Activated naive CD8-positive, alpha-beta T cell treated with anti-CD3 and anti-CD28 coated beads for 36 hours (primary cell): ENCODE data around the gene EEF1AKMT1. TPM values are rescaled to one million over a fixed set of nuclear protein-coding genes. Genes with fewer than 3 reads are reported as not detected.
"Not testable (repeated sequence)": the region's sequence is repeated elsewhere in the genome, so short reads cannot be mapped to it uniquely, and the experiment has no call there.

ENCODE experiments used
- DNase-seq: peaks from one replicate; pipeline ENCODE4 v3.0.0; 2021
- H3K27ac Mint-ChIP-seq: one replicate; pipeline ENCODE4 v1.8.0; 2022; ENCODE audit warnings: mild to moderate bottlenecking, moderate library complexity, mixed read lengths
- H3K27me3 Mint-ChIP-seq: one replicate; pipeline ENCODE4 v1.8.0; 2022; ENCODE audit warnings: mild to moderate bottlenecking, mixed read lengths
- H3K36me3 Mint-ChIP-seq: one replicate; pipeline ENCODE4 v1.8.0; 2021; ENCODE audit warnings: mild to moderate bottlenecking, mixed read lengths
- H3K4me1 Mint-ChIP-seq: one replicate; pipeline ENCODE4 v1.8.0; 2021; ENCODE audit warnings: mixed read lengths
- H3K4me3 Mint-ChIP-seq: one replicate; pipeline ENCODE4 v1.8.0; 2022; ENCODE audit warnings: mild to moderate bottlenecking, moderate library complexity, mixed read lengths
- H3K9me3 Mint-ChIP-seq: one replicate; pipeline ENCODE4 v1.8.0; 2022; ENCODE audit warnings: mixed read lengths
- total RNA-seq, 2 experiments: library from RNA; stranded (reverse); gene quantifications; one replicate each; pipeline ENCODE4 v1.2.3, GENCODE V29; 2021

Gene EEF1AKMT1
- total RNA-seq, 2 experiments from 2014 or later: 18.5 to 20.6 TPM

- H3K9me3 Mint-ChIP-seq: peaks cover 58% of the 10 kb centered on the region
- DNase-seq: no peak
- H3K4me3 Mint-ChIP-seq: no peak overlapping the region
- peaks cover 78% of the 10 kb centered on the region for H3K36me3 Mint-ChIP-seq
- H3K4me1 Mint-ChIP-seq: no peaks in the 10 kb centered on the region
- H3K27ac Mint-ChIP-seq: no peak overlapping the region
- no peaks in the 10 kb centered on the region for H3K27me3 Mint-ChIP-seq
These were observed 24.4 kb downstream of the EEF1AKMT1 start for GRCh38 chr13:20749377-20749776.

DNA sequence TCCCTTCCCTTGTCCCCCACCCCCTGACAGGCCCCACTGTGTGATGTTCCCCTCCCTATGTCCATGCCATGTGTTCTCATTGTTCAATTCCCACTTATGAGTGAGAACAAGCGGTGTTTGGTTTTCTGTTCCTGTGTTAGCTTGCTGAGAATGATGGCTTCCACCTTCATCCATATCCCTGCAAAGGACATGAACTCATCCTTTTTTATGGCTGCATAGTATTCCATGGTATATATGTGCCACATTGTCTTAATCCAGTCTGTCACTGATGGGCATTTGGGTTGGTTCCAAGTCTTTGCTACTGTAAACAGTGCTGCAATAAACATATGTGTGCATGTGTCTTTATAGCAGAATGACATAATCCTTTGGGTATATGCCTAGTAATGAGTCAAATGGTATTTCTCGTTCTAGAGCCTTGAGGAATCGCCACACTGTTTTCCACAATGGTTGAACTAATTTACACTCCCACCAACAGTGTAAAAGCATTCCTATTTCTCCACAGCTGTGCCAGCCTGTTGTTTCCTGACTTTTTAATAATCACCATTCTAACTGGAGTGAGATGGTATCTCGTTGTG lies 29.8 kb downstream of the EEF1AKMT1 start:
- not testable (repeated sequence) for H3K4me1 Mint-ChIP-seq, H3K27ac Mint-ChIP-seq, H3K27me3 Mint-ChIP-seq, H3K4me3 Mint-ChIP-seq, DNase-seq
- H3K36me3 Mint-ChIP-seq: peaks cover 57% of the 10 kb centered on the region
- peaks cover 22% of the 10 kb centered on the region for H3K9me3 Mint-ChIP-seq

DNA sequence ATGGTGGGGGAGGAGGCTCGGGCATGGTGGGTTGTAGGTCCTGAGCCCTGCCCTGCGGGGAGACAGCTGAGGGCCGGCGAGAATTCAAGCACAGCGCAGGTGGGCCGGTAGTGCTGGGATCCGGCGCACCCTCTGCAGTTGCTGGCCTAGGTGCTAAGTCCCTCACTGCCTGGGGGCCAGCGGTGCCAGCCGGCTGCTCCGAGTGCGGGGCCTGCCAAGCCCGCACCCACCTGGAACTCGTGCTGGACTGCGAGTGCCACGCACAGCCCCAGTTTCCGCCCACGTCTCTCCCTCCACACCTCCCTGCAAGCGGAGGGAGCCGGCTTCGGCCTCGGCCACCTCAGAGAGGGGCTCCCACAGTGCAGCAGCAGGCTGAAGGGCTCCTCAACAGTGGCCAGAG lies 33.7 kb downstream of the EEF1AKMT1 start:
- H3K4me1 Mint-ChIP-seq: no peaks in the 10 kb centered on the region
- peaks cover 5% of the 10 kb centered on the region for H3K9me3 Mint-ChIP-seq
- no peak overlapping the region for H3K4me3 Mint-ChIP-seq
- no peaks in the 10 kb centered on the region for H3K27me3 Mint-ChIP-seq
- peaks cover 37% of the 10 kb centered on the region for H3K36me3 Mint-ChIP-seq
- no peak for DNase-seq
- H3K27ac Mint-ChIP-seq: no peak overlapping the region

GRCh38 chr13:20738616-20739015 lies 35.1 kb downstream of the EEF1AKMT1 start:
- no peak for DNase-seq
- Mint-ChIP-seq H3K27me3 (no peaks in the 10 kb centered on the region), H3K36me3 (peaks cover 33% of the 10 kb centered on the region), H3K27ac (no peak overlapping the region), H3K9me3 (no peaks in the 10 kb centered on the region), H3K4me1 (no peaks in the 10 kb centered on the region), H3K4me3 (no peak overlapping the region)

GRCh38 chr13:20729633-20730585 lies 43.9 kb downstream of the EEF1AKMT1 start:
- H3K4me3 Mint-ChIP-seq: no peak overlapping the region
- H3K27ac Mint-ChIP-seq: no peak overlapping the region
- H3K36me3 Mint-ChIP-seq: peaks cover 16% of the 10 kb centered on the region
- DNase-seq: no peak
- H3K4me1 Mint-ChIP-seq: no peaks in the 10 kb centered on the region
- no peaks in the 10 kb centered on the region for H3K27me3 Mint-ChIP-seq
- H3K9me3 Mint-ChIP-seq: no peaks in the 10 kb centered on the region

DNA sequence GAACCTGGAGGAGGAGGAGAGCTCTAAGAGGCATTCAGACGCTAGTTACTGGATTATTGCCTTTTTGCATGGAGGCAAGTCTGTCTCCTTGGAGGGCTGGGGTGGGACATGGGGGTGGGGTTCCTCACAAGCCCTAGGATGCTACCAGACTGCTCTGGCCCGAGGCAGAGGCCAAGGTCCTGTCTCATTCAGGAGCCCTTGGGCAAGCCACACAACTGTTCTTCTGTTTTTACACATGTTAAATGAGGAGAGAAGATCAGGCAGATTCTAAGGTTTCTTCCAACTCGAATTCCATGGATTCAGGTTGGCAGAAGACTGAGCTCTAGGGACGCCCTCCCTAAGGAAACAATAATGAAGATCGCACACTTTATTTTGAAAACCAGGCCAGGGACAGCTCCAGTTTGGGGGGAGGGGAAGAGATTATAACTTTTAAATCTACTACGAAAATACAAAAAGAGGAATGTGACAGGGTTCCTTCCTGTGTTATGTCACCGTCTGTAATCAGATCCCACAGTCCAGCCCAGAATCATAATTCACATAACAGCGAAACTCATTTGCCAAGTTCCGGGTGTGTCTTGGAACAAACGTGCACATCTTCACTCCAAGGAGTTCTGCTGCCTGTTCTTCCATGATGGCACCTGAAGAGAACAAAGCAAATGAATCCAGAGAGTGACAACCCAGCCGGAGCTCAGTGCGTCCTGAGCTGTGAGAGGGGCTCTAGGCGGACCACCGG lies 45.0 kb downstream of the EEF1AKMT1 start:
- no peaks in the 10 kb centered on the region for H3K9me3 Mint-ChIP-seq
- H3K27ac Mint-ChIP-seq: no peak overlapping the region
- no peaks in the 10 kb centered on the region for H3K27me3 Mint-ChIP-seq
- DNase-seq: no peak
- H3K36me3 Mint-ChIP-seq: peaks cover 12% of the 10 kb centered on the region
- H3K4me3 Mint-ChIP-seq: no peak overlapping the region
- H3K4me1 Mint-ChIP-seq: no peaks in the 10 kb centered on the region

- DNase-seq: no peak
- Mint-ChIP-seq H3K4me1 (peaks cover under 1% of the 10 kb centered on the region), H3K9me3 (no peaks in the 10 kb centered on the region), H3K4me3 (no peak overlapping the region), H3K36me3 (peaks cover 12% of the 10 kb centered on the region), H3K27ac (no peak overlapping the region), H3K27me3 (peaks cover 3% of the 10 kb centered on the region)
These were observed 45.9 kb downstream of the EEF1AKMT1 start for GRCh38 chr13:20727856-20728255.

DNA sequence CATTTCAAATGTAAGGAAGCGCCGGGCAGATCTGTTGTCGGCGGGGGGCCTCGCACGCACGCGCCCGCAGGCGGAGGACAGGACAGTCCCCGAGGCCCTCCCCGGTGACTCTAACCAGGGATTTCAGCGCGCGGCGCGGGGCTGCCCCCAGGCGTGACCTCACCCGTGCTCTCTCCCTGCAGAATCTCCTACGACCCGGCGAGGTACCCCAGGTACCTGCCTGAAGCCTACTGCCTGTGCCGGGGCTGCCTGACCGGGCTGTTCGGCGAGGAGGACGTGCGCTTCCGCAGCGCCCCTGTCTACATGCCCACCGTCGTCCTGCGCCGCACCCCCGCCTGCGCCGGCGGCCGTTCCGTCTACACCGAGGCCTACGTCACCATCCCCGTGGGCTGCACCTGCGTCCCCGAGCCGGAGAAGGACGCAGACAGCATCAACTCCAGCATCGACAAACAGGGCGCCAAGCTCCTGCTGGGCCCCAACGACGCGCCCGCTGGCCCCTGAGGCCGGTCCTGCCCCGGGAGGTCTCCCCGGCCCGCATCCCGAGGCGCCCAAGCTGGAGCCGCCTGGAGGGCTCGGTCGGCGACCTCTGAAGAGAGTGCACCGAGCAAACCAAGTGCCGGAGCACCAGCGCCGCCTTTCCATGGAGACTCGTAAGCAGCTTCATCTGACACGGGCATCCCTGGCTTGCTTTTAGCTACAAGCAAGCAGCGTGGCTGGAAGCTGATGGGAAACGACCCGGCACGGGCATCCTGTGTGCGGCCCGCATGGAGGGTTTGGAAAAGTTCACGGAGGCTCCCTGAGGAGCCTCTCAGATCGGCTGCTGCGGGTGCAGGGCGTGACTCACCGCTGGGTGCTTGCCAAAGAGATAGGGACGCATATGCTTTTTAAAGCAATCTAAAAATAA lies 52.1 kb downstream of the EEF1AKMT1 start:
- H3K4me3 Mint-ChIP-seq: peak overlapping the region; percentile 67
- H3K36me3 Mint-ChIP-seq: peaks cover 2% of the 10 kb centered on the region
- peak; percentile 40 for DNase-seq
- peaks cover 9% of the 10 kb centered on the region for H3K27me3 Mint-ChIP-seq
- H3K9me3 Mint-ChIP-seq: no peaks in the 10 kb centered on the region
- peaks cover 11% of the 10 kb centered on the region for H3K4me1 Mint-ChIP-seq
- no peak overlapping the region for H3K27ac Mint-ChIP-seq

DNA sequence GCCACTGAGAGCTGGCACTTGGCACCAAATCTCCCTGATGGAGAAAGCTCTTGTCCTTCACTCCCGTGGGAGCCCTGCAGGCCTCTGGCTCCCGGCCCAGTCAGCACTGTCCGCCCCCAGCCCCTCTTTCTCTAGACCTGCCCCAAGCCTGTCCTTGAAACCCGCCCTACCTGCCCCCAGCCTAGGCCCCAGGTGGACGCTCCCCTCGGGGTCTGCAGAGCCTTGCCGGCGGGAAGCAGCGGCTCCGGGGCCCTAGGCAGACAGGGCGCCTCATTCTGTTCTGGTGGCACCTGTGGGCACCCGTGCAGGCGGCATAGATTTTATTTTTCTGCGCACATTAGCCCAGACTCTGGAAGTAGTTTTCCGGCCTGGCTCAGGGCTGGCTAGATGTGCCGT lies 52.7 kb downstream of the EEF1AKMT1 start:
- H3K27me3 Mint-ChIP-seq: peaks cover 9% of the 10 kb centered on the region
- H3K9me3 Mint-ChIP-seq: no peaks in the 10 kb centered on the region
- peaks cover 2% of the 10 kb centered on the region for H3K36me3 Mint-ChIP-seq
- peaks cover 11% of the 10 kb centered on the region for H3K4me1 Mint-ChIP-seq
- H3K27ac Mint-ChIP-seq: no peak overlapping the region
- H3K4me3 Mint-ChIP-seq: no peak overlapping the region
- DNase-seq: no peak

DNA sequence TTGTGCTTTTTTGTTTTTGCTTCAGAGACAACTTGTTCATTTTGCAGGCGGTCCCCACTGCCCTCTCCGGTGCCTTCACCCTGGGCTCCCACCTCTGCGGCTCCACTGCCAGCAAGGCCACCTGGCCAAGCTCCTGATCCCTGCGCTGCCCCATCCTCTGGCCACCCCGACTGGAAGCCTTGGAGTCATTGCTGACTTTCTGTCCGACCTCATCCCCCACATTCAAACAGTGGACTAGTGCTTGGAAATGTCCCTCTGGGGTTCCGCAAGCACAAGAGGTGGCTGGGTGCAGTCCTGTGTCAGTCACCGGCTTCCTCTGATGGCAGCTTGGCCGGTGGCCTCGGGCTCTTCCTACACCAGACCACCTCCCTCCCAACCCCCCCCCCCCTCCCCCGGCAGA lies 53.3 kb downstream of the EEF1AKMT1 start:
- peaks cover 2% of the 10 kb centered on the region for H3K36me3 Mint-ChIP-seq

DNA sequence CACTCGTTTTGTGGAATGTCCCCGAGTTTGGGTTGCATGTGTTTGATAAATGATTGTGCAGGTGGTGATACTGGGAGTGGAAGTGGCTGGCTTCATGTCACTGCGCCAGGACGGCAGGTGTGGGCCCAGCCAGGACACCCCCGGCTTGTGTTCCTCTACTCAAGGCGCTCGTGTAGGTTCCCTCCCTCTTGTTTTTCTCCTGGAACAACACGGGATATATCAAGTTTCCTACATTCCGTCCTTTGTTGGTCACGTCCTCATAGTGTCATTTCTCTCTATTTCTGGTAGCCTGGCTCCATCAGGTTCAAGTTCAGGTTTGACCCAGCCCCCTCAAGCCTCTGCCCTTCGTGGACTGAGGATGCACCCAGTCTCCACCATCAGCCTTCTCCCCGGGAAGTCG lies 54.0 kb downstream of the EEF1AKMT1 start:
- no peak overlapping the region for H3K4me3 Mint-ChIP-seq
- H3K9me3 Mint-ChIP-seq: no peaks in the 10 kb centered on the region
- peaks cover 11% of the 10 kb centered on the region for H3K4me1 Mint-ChIP-seq
- H3K36me3 Mint-ChIP-seq: peaks cover 2% of the 10 kb centered on the region
- no peak for DNase-seq
- H3K27me3 Mint-ChIP-seq: peaks cover 9% of the 10 kb centered on the region
- H3K27ac Mint-ChIP-seq: no peak overlapping the region

More for the DNA sequence above, 53.3 kb downstream of the EEF1AKMT1 start:
- no peak overlapping the region for H3K27ac Mint-ChIP-seq
- DNase-seq: no peak
- no peaks in the 10 kb centered on the region for H3K9me3 Mint-ChIP-seq
- H3K4me1 Mint-ChIP-seq: peaks cover 11% of the 10 kb centered on the region
- peaks cover 9% of the 10 kb centered on the region for H3K27me3 Mint-ChIP-seq
- no peak overlapping the region for H3K4me3 Mint-ChIP-seq

DNA sequence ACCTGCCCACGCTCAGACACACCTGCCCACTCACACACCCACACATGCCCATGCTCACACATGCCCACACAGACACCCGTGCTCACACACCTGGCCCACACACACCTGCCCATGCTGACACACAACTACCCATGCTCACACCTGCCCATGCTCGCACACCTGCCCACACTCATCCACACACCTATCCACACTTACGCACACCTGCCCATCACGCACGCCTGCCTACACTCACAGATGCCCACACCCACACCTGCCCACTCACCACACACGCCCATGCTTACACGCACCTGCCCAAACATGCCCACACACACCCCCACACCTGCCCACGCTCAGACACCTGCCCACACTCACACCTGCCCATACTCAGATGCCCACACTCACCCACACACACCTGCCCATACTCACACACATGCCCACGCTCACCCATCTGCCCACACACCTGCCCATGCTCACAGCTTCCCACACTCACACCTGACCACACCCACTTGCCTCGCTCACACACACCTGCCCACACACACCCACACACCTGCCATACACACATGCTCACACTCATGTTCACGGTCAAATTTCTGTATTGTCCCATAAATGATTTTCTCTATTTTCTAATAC lies 54.7 kb downstream of the EEF1AKMT1 start:
- no peaks in the 10 kb centered on the region for H3K9me3 Mint-ChIP-seq
- H3K4me3 Mint-ChIP-seq: no peak overlapping the region
- no peak overlapping the region for H3K27ac Mint-ChIP-seq
- H3K27me3 Mint-ChIP-seq: peaks cover 11% of the 10 kb centered on the region
- peaks cover 11% of the 10 kb centered on the region for H3K4me1 Mint-ChIP-seq
- no peak for DNase-seq
- H3K36me3 Mint-ChIP-seq: peaks cover 2% of the 10 kb centered on the region

DNA sequence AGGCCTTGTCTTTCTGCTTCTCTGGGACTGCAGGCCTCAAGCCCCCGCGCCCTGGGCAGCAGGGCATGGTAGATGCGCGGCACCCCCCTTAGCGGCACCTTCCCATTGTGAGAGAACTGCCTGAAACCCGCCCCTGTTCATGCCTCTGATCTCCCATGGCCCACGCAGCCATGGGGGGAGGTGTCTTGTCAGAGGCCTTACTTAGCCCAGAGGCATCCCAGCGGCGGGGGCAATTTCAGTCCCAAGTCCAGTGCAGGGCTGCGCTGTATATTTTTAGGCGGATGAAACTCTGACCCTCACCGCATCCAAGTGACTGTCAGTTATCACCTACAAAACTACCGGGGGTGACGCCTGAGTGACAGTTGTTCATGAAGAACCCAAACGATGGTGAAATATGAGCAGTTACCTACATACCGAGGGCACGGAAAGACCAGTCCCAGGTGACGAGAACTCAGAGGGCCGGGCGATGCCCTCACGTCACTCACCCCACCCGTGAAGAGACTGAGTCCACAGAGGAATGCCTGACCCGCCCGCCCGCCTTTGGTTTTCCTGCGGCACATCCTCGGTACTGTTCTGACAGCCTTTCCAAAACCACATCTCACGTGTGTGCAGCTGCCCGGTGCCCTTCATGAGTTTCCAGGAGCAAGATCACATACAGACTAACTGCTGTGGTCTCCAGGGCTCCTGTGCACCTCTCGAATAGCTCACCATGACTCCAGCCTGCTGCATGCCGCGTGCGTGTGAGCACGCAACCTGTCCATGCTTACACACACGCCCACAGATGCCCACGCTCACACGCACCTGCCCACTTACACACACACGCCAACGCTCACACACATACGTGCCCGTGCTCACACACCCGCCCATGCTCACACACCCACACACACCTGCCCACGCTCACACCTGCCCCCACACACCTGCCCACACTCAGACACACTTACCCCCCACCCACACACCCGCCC lies 55.9 kb downstream of the EEF1AKMT1 start:
- Mint-ChIP-seq H3K9me3 (no peaks in the 10 kb centered on the region), H3K4me1 (peaks cover 10% of the 10 kb centered on the region), H3K27me3 (peaks cover 15% of the 10 kb centered on the region), H3K36me3 (peaks cover 2% of the 10 kb centered on the region), H3K27ac (no peak overlapping the region), H3K4me3 (no peak overlapping the region)
- DNase-seq: no peak
